Measurements from ENCODE around the gene DEGS2. TPM values are rescaled to one million over a fixed set of nuclear protein-coding genes. Genes with fewer than 3 reads are reported as not detected.
"Not testable (repeated sequence)": the region's sequence is repeated elsewhere in the genome, so short reads cannot be mapped to it uniquely, and the experiment has no call there.

DEGS2 gene
- total RNA-seq (2012; rRNA removed) = under 0.01 TPM in 1 of 2 replicates, not detected in the other

- Histone ChIP-seq H3K9me3 (replicated peaks; ENCODE audit: low read length) (peaks cover 11% of the 10 kb centered on the region), H3K9ac (ENCODE audit: low read depth, low read length) (no peak within 1 kb of the TSS), H3K36me3 (ENCODE audit: insufficient read depth, low read length) (no peaks in the 10 kb centered on the region), H3K4me2 (ENCODE audit: low read length) (peak within 1 kb of the TSS; percentile 67), H3K27me3 (ENCODE audit: control insufficient read depth, insufficient read depth, low read length) (peaks cover 33% of the 10 kb centered on the region), H3K4me1 (ENCODE audit: control insufficient read depth, insufficient read depth, low read length) (peaks cover 5% of the 10 kb centered on the region), H3K4me3 (ENCODE audit: low read length) (no peak within 1 kb of the TSS)
Observed at GRCh38 chr14:100159094-100159864, at the start of gene DEGS2. TSS of gene DEGS2 (minus strand) at chr14:100159645. CDS start at chr14:100159587, 58 bp downstream.

GRCh38 chr14:100208136-100208535 lies 48.7 kb upstream of the DEGS2 start:
- not testable (repeated sequence) for H3K4me3 ChIP-seq (ENCODE audit: low read length); H3K27me3 ChIP-seq (ENCODE audit: control insufficient read depth, insufficient read depth, low read length); H3K9me3 ChIP-seq (replicated peaks; ENCODE audit: low read length); H3K9ac ChIP-seq (ENCODE audit: low read depth, low read length); H3K4me2 ChIP-seq (ENCODE audit: low read length); H3K4me1 ChIP-seq (ENCODE audit: control insufficient read depth, insufficient read depth, low read length); H3K36me3 ChIP-seq (ENCODE audit: insufficient read depth, low read length)

- not testable (repeated sequence) for H3K9me3 ChIP-seq (replicated peaks; ENCODE audit: low read length); H3K27me3 ChIP-seq (ENCODE audit: control insufficient read depth, insufficient read depth, low read length); H3K36me3 ChIP-seq (ENCODE audit: insufficient read depth, low read length); H3K4me2 ChIP-seq (ENCODE audit: low read length); H3K4me1 ChIP-seq (ENCODE audit: control insufficient read depth, insufficient read depth, low read length); H3K4me3 ChIP-seq (ENCODE audit: low read length); H3K9ac ChIP-seq (ENCODE audit: low read depth, low read length)
Observed at GRCh38 chr14:100207588-100207987, 48.1 kb upstream of the DEGS2 start.

GRCh38 chr14:100204835-100205167 lies 45.4 kb upstream of the DEGS2 start:
- not testable (repeated sequence) for H3K4me1 ChIP-seq (ENCODE audit: control insufficient read depth, insufficient read depth, low read length); H3K27me3 ChIP-seq (ENCODE audit: control insufficient read depth, insufficient read depth, low read length); H3K36me3 ChIP-seq (ENCODE audit: insufficient read depth, low read length); H3K4me3 ChIP-seq (ENCODE audit: low read length); H3K9ac ChIP-seq (ENCODE audit: low read depth, low read length); H3K4me2 ChIP-seq (ENCODE audit: low read length); H3K9me3 ChIP-seq (replicated peaks; ENCODE audit: low read length)

- Histone ChIP-seq H3K9me3 (replicated peaks; ENCODE audit: low read length) (no peaks in the 10 kb centered on the region), H3K4me3 (ENCODE audit: low read length) (no peak overlapping the region), H3K27me3 (ENCODE audit: control insufficient read depth, insufficient read depth, low read length) (no peaks in the 10 kb centered on the region), H3K4me1 (ENCODE audit: control insufficient read depth, insufficient read depth, low read length) (no peaks in the 10 kb centered on the region), H3K4me2 (ENCODE audit: low read length) (no peak overlapping the region), H3K9ac (ENCODE audit: low read depth, low read length) (no peak overlapping the region), H3K36me3 (ENCODE audit: insufficient read depth, low read length) (no peaks in the 10 kb centered on the region)
Observed at GRCh38 chr14:100203962-100204834, 44.8 kb upstream of the DEGS2 start.

GRCh38 chr14:100203146-100203545 lies 43.7 kb upstream of the DEGS2 start:
- Histone ChIP-seq H3K27me3 (ENCODE audit: control insufficient read depth, insufficient read depth, low read length) (no peaks in the 10 kb centered on the region), H3K9ac (ENCODE audit: low read depth, low read length) (no peak overlapping the region), H3K4me3 (ENCODE audit: low read length) (no peak overlapping the region), H3K9me3 (replicated peaks; ENCODE audit: low read length) (no peaks in the 10 kb centered on the region), H3K4me2 (ENCODE audit: low read length) (no peak overlapping the region), H3K4me1 (ENCODE audit: control insufficient read depth, insufficient read depth, low read length) (no peaks in the 10 kb centered on the region), H3K36me3 (ENCODE audit: insufficient read depth, low read length) (no peaks in the 10 kb centered on the region)

- no peaks in the 10 kb centered on the region for H3K36me3 ChIP-seq (ENCODE audit: insufficient read depth, low read length)
- no peaks in the 10 kb centered on the region for H3K9me3 ChIP-seq (replicated peaks; ENCODE audit: low read length)
- no peak overlapping the region for H3K9ac ChIP-seq (ENCODE audit: low read depth, low read length)
- no peak overlapping the region for H3K4me3 ChIP-seq (ENCODE audit: low read length)
- H3K4me2 ChIP-seq (ENCODE audit: low read length) = no peak overlapping the region
- H3K4me1 ChIP-seq (ENCODE audit: control insufficient read depth, insufficient read depth, low read length) = no peaks in the 10 kb centered on the region
- no peaks in the 10 kb centered on the region for H3K27me3 ChIP-seq (ENCODE audit: control insufficient read depth, insufficient read depth, low read length)
Observed at GRCh38 chr14:100202712-100203111, 43.3 kb upstream of the DEGS2 start.

- H3K9ac ChIP-seq (ENCODE audit: low read depth, low read length) = no peak overlapping the region
- H3K4me2 ChIP-seq (ENCODE audit: low read length) = no peak overlapping the region
- no peak overlapping the region for H3K4me3 ChIP-seq (ENCODE audit: low read length)
- H3K9me3 ChIP-seq (replicated peaks; ENCODE audit: low read length) = no peaks in the 10 kb centered on the region
- H3K4me1 ChIP-seq (ENCODE audit: control insufficient read depth, insufficient read depth, low read length) = no peaks in the 10 kb centered on the region
- no peaks in the 10 kb centered on the region for H3K36me3 ChIP-seq (ENCODE audit: insufficient read depth, low read length)
- no peaks in the 10 kb centered on the region for H3K27me3 ChIP-seq (ENCODE audit: control insufficient read depth, insufficient read depth, low read length)
Observed at GRCh38 chr14:100201701-100202100, 42.3 kb upstream of the DEGS2 start.

GRCh38 chr14:100200311-100200710 lies 40.9 kb upstream of the DEGS2 start:
- no peaks in the 10 kb centered on the region for H3K36me3 ChIP-seq (ENCODE audit: insufficient read depth, low read length)
- H3K9me3 ChIP-seq (replicated peaks; ENCODE audit: low read length) = no peaks in the 10 kb centered on the region
- no peak overlapping the region for H3K4me2 ChIP-seq (ENCODE audit: low read length)
- H3K4me3 ChIP-seq (ENCODE audit: low read length) = no peak overlapping the region
- H3K4me1 ChIP-seq (ENCODE audit: control insufficient read depth, insufficient read depth, low read length) = no peaks in the 10 kb centered on the region
- H3K9ac ChIP-seq (ENCODE audit: low read depth, low read length) = no peak overlapping the region
- no peaks in the 10 kb centered on the region for H3K27me3 ChIP-seq (ENCODE audit: control insufficient read depth, insufficient read depth, low read length)

- no peaks in the 10 kb centered on the region for H3K36me3 ChIP-seq (ENCODE audit: insufficient read depth, low read length)
- no peak overlapping the region for H3K4me3 ChIP-seq (ENCODE audit: low read length)
- no peak overlapping the region for H3K9ac ChIP-seq (ENCODE audit: low read depth, low read length)
- H3K4me1 ChIP-seq (ENCODE audit: control insufficient read depth, insufficient read depth, low read length) = no peaks in the 10 kb centered on the region
- no peak overlapping the region for H3K4me2 ChIP-seq (ENCODE audit: low read length)
- no peaks in the 10 kb centered on the region for H3K27me3 ChIP-seq (ENCODE audit: control insufficient read depth, insufficient read depth, low read length)
- no peaks in the 10 kb centered on the region for H3K9me3 ChIP-seq (replicated peaks; ENCODE audit: low read length)
Observed at GRCh38 chr14:100199240-100199860, 39.9 kb upstream of the DEGS2 start.

GRCh38 chr14:100193417-100194357 lies 34.2 kb upstream of the DEGS2 start:
- Histone ChIP-seq H3K9ac (ENCODE audit: low read depth, low read length) (peak overlapping the region; percentile 52), H3K9me3 (replicated peaks; ENCODE audit: low read length) (no peaks in the 10 kb centered on the region), H3K36me3 (ENCODE audit: insufficient read depth, low read length) (no peaks in the 10 kb centered on the region), H3K4me1 (ENCODE audit: control insufficient read depth, insufficient read depth, low read length) (peaks cover 7% of the 10 kb centered on the region), H3K4me3 (ENCODE audit: low read length) (peak overlapping the region; percentile 63), H3K27me3 (ENCODE audit: control insufficient read depth, insufficient read depth, low read length) (no peaks in the 10 kb centered on the region), H3K4me2 (ENCODE audit: low read length) (peak overlapping the region; percentile 81)

Measured in skeletal muscle satellite cell (primary cell).